Lower leg skin (tissue), 4 donors: ENCODE results near the gene PDXP. TPM values are rescaled to one million over a fixed set of nuclear protein-coding genes. Genes with fewer than 3 reads are reported as not detected.

ENCODE experiments used
- DNase-seq, 2 donors: peaks; one replicate each; pipeline ENCODE4 v3.0.0-alpha.2; 2019; ENCODE audit warnings: low spot score in 2 of 2
- H3K4me3 ChIP-seq: fragments of 200-600 bp; sonication (generic); 2 replicates; pipeline ENCODE4 v1.5.1; 2017; ENCODE audit warnings: mild to moderate bottlenecking, low read depth; ENCODE audit not compliant: poor library complexity, severe bottlenecking
- CTCF ChIP-seq, 3 donors: fragments of 450-650 bp; IDR thresholded peaks; one replicate each; pipeline ENCODE4 v1.5.1; 2016; ENCODE audit warnings: antibody characterized with exemption in 3 of 3, mild to moderate bottlenecking in 3 of 3, moderate library complexity in 2 of 3
- POLR2A ChIP-seq, 2 donors: fragments of 450-650 bp; IDR thresholded peaks; one replicate each; pipeline ENCODE4 v1.6.1; 2016 to 2017; ENCODE audit warnings: antibody characterized with exemption in 2 of 2, mild to moderate bottlenecking in 1 of 2, moderate library complexity in 1 of 2
- WGBS, 2 donors: methylation state at CpG; one replicate each; pipeline ENCODE4 v1.1.5; 2018; 5-methylcytosine and 5-hydroxymethylcytosine counted together
- intact Hi-C: fragments of 100-400 bp; cut with DNase I; formaldehyde crosslinking; loops from one replicate; pipeline ENCODE4 v1.15.0; 2023; ENCODE audit warnings: low total_unique reads
- total RNA-seq, 4 donors: library from RNA; depleted of rRNA; stranded (reverse); fragments of >200 nt; gene quantifications; one replicate each; pipeline ENCODE4 v1.1.0, GENCODE V29; 2016

PDXP gene
- total RNA-seq, 4 donors from 2014 or later, result 1.8 to 4.6 (median 3.2) TPM

GRCh38 chr22:37676736-37677492, 18.4 kb downstream of the PDXP start:
- H3K4me3 ChIP-seq, result peak overlapping the region; percentile 40
- peak; percentile 80 to 96 for DNase-seq
- 0 to 2% methylated on average over 33 to 34 of the region's 42 CpGs for WGBS, 2 donors
- intact Hi-C loops, result no loop called here
- no peak for TF ChIP-seq POLR2A (IDR thresholded peaks at IDR 0.05)
- no peak for TF ChIP-seq CTCF (IDR thresholded peaks at IDR 0.05)

- no peak for DNase-seq
- WGBS, 2 donors, result 43 to 58% methylated on average over 15 of the region's 15 CpGs
- H3K4me3 ChIP-seq, result no peak overlapping the region
- intact Hi-C loops, result no loop called here
- TF ChIP-seq CTCF (IDR thresholded peaks at IDR 0.05) (no peak), POLR2A (IDR thresholded peaks at IDR 0.05) (no peak)
Measured at GRCh38 chr22:37677493-37677974, 19.0 kb downstream of the PDXP start.

- no peak for TF ChIP-seq POLR2A (IDR thresholded peaks at IDR 0.05)
- no peak for TF ChIP-seq CTCF (IDR thresholded peaks at IDR 0.05)
- WGBS, 2 donors, result 61 to 80% methylated on average over 17 to 18 of the region's 18 CpGs
- intact Hi-C loops, result no loop called here
- H3K4me3 ChIP-seq, result no peak overlapping the region
- DNase-seq, result no peak
Measured at GRCh38 chr22:37678372-37678771, 19.8 kb downstream of the PDXP start.

- WGBS, 2 donors, result 77 to 85% methylated on average over 8 of the region's 8 CpGs
- TF ChIP-seq CTCF (IDR thresholded peaks at IDR 0.05), result no peak
- no peak for TF ChIP-seq POLR2A (IDR thresholded peaks at IDR 0.05)
- intact Hi-C loops, result no loop called here
- H3K4me3 ChIP-seq, result no peak overlapping the region
- no peak for DNase-seq
Measured at GRCh38 chr22:37679670-37680069, 21.1 kb downstream of the PDXP start.

- WGBS, 2 donors, result 67 to 69% methylated on average over 7 of the region's 7 CpGs
- no peak overlapping the region for H3K4me3 ChIP-seq
- TF ChIP-seq POLR2A (IDR thresholded peaks at IDR 0.05), result no peak
- TF ChIP-seq CTCF (IDR thresholded peaks at IDR 0.05), result no peak
- no peak for DNase-seq
- intact Hi-C loops, result no loop called here
Measured at GRCh38 chr22:37680191-37680851, 21.8 kb downstream of the PDXP start.
